Psoas muscle (tissue), 8 donors: ENCODE data around the gene MAGI2. TPM values are rescaled to one million over a fixed set of nuclear protein-coding genes. Genes with fewer than 3 reads are reported as not detected.

Experiments used
- ATAC-seq, 4 donors: fragments of 200-7000 bp; cut with Tn5 transposase; one replicate each; pipeline ENCODE4 v1.9.1; 2020; ENCODE audit warnings: moderate library complexity in 3 of 4, mild to moderate bottlenecking in 2 of 4
- DNase-seq, 2 donors: peaks; one replicate each; pipeline ENCODE4 v3.0.0-alpha.2; 2020
- H3K27ac ChIP-seq: fragments of 200-600 bp; one replicate; pipeline ENCODE4 v1.8.0; 2022
- H3K27me3 ChIP-seq, 3 donors: fragments of 200-600 bp in 1 of 3; one replicate each; pipeline versions ENCODE4 v1.6.1 to v1.8.0; 2013 to 2022; ENCODE audit warnings: low read length in 2 of 3, mild to moderate bottlenecking in 2 of 3, moderate library complexity in 1 of 3; ENCODE audit not compliant: insufficient read depth in 3 of 3
- H3K36me3 ChIP-seq, 2 donors: fragments of 200-600 bp in 1 of 2; one replicate each; pipeline versions ENCODE4 v1.6.1 to v1.8.0; 2013 to 2022; ENCODE audit warnings: low read depth in 1 of 2, mild to moderate bottlenecking in 1 of 2, moderate library complexity in 1 of 2; ENCODE audit not compliant: insufficient read depth in 1 of 2
- H3K4me1 ChIP-seq: fragments of 200-600 bp; one replicate; pipeline ENCODE4 v1.8.0; 2022
- H3K4me3 ChIP-seq: fragments of 200-600 bp; one replicate; pipeline ENCODE4 v1.8.0; 2022; ENCODE audit warnings: mild to moderate bottlenecking
- H3K9me3 ChIP-seq: fragments of 200-600 bp; one replicate; pipeline ENCODE4 v1.8.0; 2022
- WGBS, 3 donors: extraction: QIAGEN DNeasy Blood & Tissue Kit; methylation state at CpG; one replicate each; pipeline versions ENCODE4 v1.1.6 to v1.1.7; 2013; 5-methylcytosine and 5-hydroxymethylcytosine counted together
- intact Hi-C, 2 donors: fragments of 100-400 bp; cut with DNase I; formaldehyde crosslinking; loops; one replicate each; pipeline versions ENCODE4 v1.11.0 to v1.14.2; 2022
- polyA plus RNA-seq, 3 donors: library from polyadenylated mRNA; stranded (reverse); fragments of 200-250 nt; gene quantifications; one replicate each; pipeline ENCODE4 v1.2.3, GENCODE V29; 2013
- total RNA-seq, 4 donors: library from RNA; stranded (reverse); fragmentation: NEBNext Ultra II Directional in 2 of 4; extraction: Animal tissue kit (Norgen Biotek cat#: 25700) in 2 of 4; gene quantifications; one replicate each; pipeline versions ENCODE4 v1.2.1 to v1.2.4, GENCODE V29; 2021 to 2023
- TF ChIP-seq, protein P1 (sequence below): fragments of 200-600 bp; IDR thresholded peaks from one replicate; pipeline ENCODE4 v1.8.0; 2022; ENCODE audit warnings: antibody characterized with exemption
- donor health status: healthy with polysubstance abuse.
- donor health status: DM: no; HTN: no; CAD: no; lungs with moderate emphysema.
- donor health status: Bipolar disorder and iron deficiency.
- donor health status: healthy.
- donor health status: DM: yes; HTN: yes; CAD: no.
- donor health status: DM: no; HTN: no; CAD: no.
- donor health status: DM: no; HTN: no; CAD: no.
- donor health status: DM: yes; HTN: yes; CAD: no.

Gene MAGI2
- total and polyA plus RNA-seq, 7 donors, result 0.46 to 2.5 (median 1.4) TPM

DNA sequence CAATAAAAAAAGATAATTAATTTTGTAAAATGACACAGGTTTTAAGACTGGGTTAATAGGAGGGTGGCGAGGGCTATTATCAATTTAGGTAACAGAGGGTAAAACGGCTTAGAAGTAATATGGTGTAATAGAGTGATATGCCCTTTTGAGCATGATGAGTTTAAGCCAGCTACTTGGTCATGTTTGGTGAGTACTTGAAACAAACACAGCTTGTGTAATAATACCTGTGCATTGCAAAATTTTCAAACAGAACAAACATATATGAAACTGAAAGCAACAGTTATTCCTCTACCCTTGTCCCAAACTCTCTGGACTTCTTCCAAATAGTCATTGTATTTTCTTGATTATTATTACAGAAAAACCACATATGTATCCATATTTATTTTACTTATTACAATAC, 241.7 kb downstream of the MAGI2 start:
- WGBS, 3 donors, result 91 to 95% (median 94%) methylated on average over 2 of the region's 2 CpGs
- Histone ChIP-seq H3K36me3 (no peaks in the 10 kb centered on the region), H3K27me3 (no peaks in the 10 kb centered on the region), H3K4me1 (no peaks in the 10 kb centered on the region), H3K27ac (no peak overlapping the region), H3K9me3 (no peaks in the 10 kb centered on the region), H3K4me3 (no peak overlapping the region)
- TF ChIP-seq, protein P1, sequence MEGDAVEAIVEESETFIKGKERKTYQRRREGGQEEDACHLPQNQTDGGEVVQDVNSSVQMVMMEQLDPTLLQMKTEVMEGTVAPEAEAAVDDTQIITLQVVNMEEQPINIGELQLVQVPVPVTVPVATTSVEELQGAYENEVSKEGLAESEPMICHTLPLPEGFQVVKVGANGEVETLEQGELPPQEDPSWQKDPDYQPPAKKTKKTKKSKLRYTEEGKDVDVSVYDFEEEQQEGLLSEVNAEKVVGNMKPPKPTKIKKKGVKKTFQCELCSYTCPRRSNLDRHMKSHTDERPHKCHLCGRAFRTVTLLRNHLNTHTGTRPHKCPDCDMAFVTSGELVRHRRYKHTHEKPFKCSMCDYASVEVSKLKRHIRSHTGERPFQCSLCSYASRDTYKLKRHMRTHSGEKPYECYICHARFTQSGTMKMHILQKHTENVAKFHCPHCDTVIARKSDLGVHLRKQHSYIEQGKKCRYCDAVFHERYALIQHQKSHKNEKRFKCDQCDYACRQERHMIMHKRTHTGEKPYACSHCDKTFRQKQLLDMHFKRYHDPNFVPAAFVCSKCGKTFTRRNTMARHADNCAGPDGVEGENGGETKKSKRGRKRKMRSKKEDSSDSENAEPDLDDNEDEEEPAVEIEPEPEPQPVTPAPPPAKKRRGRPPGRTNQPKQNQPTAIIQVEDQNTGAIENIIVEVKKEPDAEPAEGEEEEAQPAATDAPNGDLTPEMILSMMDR, result no peak
- ATAC-seq, result no peak
- intact Hi-C loops, result no loop called here
- no peak for DNase-seq

DNA sequence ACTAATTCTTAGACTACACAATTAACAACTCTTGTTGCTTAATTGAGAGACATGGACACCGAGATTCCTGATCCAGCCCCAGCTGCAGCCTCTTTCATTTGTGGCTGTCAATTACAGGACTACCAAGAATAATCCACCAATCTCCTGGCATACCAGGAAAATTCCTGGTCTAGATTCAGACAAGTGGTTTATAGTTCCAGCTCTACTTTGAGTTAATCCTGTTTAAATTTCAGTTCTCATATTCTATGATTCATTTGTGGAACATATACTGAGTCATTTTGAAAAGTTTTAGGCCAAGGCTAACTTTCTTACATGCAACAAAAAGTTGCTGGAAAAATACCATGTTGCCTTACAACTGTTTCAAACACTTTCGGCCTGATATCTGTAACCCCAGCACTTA, 253.5 kb downstream of the MAGI2 start:
- DNase-seq (no peak), ATAC-seq (no peak)
- Histone ChIP-seq H3K9me3 (no peaks in the 10 kb centered on the region), H3K27me3 (no peaks in the 10 kb centered on the region), H3K36me3 (no peaks in the 10 kb centered on the region), H3K4me3 (no peak overlapping the region), H3K27ac (no peak overlapping the region), H3K4me1 (no peaks in the 10 kb centered on the region)
- TF ChIP-seq, protein P1, result no peak
- intact Hi-C loops, result no loop called here
- whole genome bisulfite sequencing, 3 donors, result 59 to 68% (median 64%) methylated on average over 2 of the region's 2 CpGs

DNA sequence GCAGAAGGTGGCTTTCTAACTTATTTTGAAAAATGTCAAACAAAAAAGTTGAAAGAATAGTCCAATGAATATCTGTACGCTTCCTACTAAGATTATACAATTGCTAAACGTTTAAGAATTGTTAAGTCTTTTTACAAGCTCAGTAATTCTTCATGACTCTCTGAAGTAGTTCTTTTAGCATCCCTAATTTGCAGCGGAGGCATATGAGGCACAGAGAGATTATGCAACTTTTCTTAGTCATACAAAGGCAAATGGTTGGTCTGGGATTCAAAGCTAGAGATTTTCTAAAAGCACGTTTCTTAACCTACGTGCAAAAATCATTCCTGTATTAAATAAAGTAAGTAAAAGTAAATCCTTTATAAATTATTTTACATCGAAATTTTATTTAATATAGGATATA, 254.2 kb downstream of the MAGI2 start:
- no peaks in the 10 kb centered on the region for H3K4me1 ChIP-seq
- H3K9me3 ChIP-seq, result no peaks in the 10 kb centered on the region
- DNase-seq (no peak), ATAC-seq (no peak)
- H3K36me3 ChIP-seq, result no peaks in the 10 kb centered on the region
- H3K4me3 ChIP-seq, result no peak overlapping the region
- no peak overlapping the region for H3K27ac ChIP-seq
- intact Hi-C loops, result no loop called here
- no peaks in the 10 kb centered on the region for H3K27me3 ChIP-seq
- WGBS, 3 donors, result 76 to 84% (median 80%) methylated on average over 6 of the region's 6 CpGs
- TF ChIP-seq, protein P1, result no peak

DNA sequence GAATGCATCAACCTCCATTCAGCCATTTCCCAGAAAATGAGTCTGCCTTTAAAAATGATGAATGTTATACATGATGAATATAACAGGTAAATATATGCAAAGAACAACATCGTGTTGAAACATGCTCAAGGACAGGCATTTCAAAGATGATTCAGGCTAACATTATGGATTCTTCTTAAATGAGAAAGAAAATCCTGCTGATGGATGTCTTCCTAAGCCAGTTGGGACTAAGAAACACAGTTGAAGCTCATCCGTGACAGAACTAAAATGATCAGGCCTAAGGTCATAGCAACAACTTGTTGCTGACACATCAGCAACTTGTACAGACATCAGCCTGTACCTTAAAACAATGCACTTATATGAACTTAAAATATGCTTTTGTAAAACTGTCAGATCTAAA, 267.9 kb downstream of the MAGI2 start:
- intact Hi-C loops, result no loop called here
- Histone ChIP-seq H3K27me3 (no peaks in the 10 kb centered on the region), H3K4me3 (no peak overlapping the region), H3K4me1 (no peaks in the 10 kb centered on the region), H3K27ac (no peak overlapping the region), H3K9me3 (no peaks in the 10 kb centered on the region), H3K36me3 (no peaks in the 10 kb centered on the region)
- no peak for ATAC-seq
- WGBS, 3 donors, result 86 to 87% (median 86%) methylated on average over 2 of the region's 2 CpGs
- DNase-seq, result no peak
- TF ChIP-seq, protein P1, result no peak

DNA sequence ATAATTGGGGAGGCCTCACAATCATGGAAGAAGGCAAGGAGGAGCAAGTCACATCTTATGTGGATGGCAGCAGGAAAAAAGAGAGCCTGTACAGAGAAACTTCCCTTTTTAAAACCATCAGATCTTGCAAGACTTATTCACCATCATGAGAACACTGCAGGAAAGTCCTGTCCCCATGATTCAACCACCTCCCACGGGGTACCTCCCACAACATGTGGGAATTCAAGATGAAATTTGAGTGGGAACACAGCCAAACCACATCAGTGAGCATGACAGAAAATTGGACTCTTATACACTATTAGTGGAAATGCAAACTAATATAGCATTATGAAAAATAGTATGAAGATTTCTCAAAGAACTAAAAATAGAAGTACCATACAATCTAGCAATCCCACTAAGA, 271.2 kb downstream of the MAGI2 start:
- no peak overlapping the region for H3K4me3 ChIP-seq
- no peaks in the 10 kb centered on the region for H3K36me3 ChIP-seq
- no peaks in the 10 kb centered on the region for H3K27me3 ChIP-seq
- WGBS, 3 donors, result 42 to 43% (median 43%) methylated on average over 1 of the region's 1 CpG
- intact Hi-C loops, result no loop called here
- DNase-seq (no peak), ATAC-seq (no peak)
- H3K4me1 ChIP-seq, result no peaks in the 10 kb centered on the region
- TF ChIP-seq, protein P1, result no peak
- H3K9me3 ChIP-seq, result no peaks in the 10 kb centered on the region
- H3K27ac ChIP-seq, result no peak overlapping the region
